Spinal cord (tissue), 10 donors: ENCODE measurements around the gene TSHR. TPM values are rescaled to one million over a fixed set of nuclear protein-coding genes. Genes with fewer than 3 reads are reported as not detected.

Experiments used
- DNase-seq, 6 donors: peaks; one replicate each; pipeline versions ENCODE4 v3.0.0 to v3.0.0-alpha.2; 2013 to 2015; ENCODE audit warnings: low spot score in 6 of 6, low read depth in 4 of 6
- H3K27ac ChIP-seq: one replicate; pipeline ENCODE4 v1.5.1; 2013; ENCODE audit warnings: low read depth, low read length, control low read depth
- H3K27me3 ChIP-seq: one replicate; pipeline ENCODE4 v1.6.1; 2013; ENCODE audit warnings: low read length; ENCODE audit not compliant: control insufficient read depth, insufficient read depth
- H3K36me3 ChIP-seq: one replicate; pipeline ENCODE4 v1.6.1; 2013; ENCODE audit warnings: low read length; ENCODE audit not compliant: control insufficient read depth, insufficient read depth
- H3K4me1 ChIP-seq: one replicate; pipeline ENCODE4 v1.6.1; 2013; ENCODE audit warnings: low read length; ENCODE audit not compliant: control insufficient read depth, insufficient read depth
- H3K4me3 ChIP-seq: one replicate; pipeline ENCODE4 v1.5.1; 2013; ENCODE audit warnings: low read depth, low read length, control low read depth
- H3K9me3 ChIP-seq: one replicate; pipeline ENCODE4 v1.6.1; 2013; ENCODE audit warnings: low read length; ENCODE audit not compliant: control insufficient read depth, insufficient read depth
- WGBS: methylation state at CpG from one replicate; pipeline ENCODE4 v1.1.5; 2013; ENCODE audit warnings: missing lambda C conversion rate; ENCODE audit not compliant: insufficient coverage; 5-methylcytosine and 5-hydroxymethylcytosine counted together
- polyA plus RNA-seq, 2 donors: library from polyadenylated mRNA; unstranded; fragments of 120-200 nt; gene quantifications; one replicate each; pipeline ENCODE4 v1.2.1, GENCODE V29; 2013; ENCODE audit not compliant: insufficient read length in 2 of 2
- total RNA-seq, 2 donors: library from RNA; depleted of rRNA in 1 of 2; stranded (reverse); fragments of 120-200 nt in 1 of 2; fragments of >200 nt in 1 of 2; gene quantifications; one replicate each; pipeline versions ENCODE4 v1.2.3 to v1.2.4, GENCODE V29; 2013 to 2014
- donor health status: healthy.

The TSHR gene
- total and polyA plus RNA-seq, 4 donors, result 3.3 to 6.5 (median 4.8) TPM

GRCh38 chr14:81172353-81172752, 216.9 kb downstream of the TSHR start:
- no peaks in the 10 kb centered on the region for H3K27me3 ChIP-seq
- no CpG with 5 or more reads among the region's 2 CpGs for WGBS
- no peaks in the 10 kb centered on the region for H3K36me3 ChIP-seq
- H3K4me1 ChIP-seq, result peaks cover 10% of the 10 kb centered on the region
- H3K9me3 ChIP-seq, result no peaks in the 10 kb centered on the region
- H3K4me3 ChIP-seq, result no peak overlapping the region
- no peak for DNase-seq
- H3K27ac ChIP-seq, result no peak overlapping the region

- Histone ChIP-seq H3K9me3 (no peaks in the 10 kb centered on the region), H3K27me3 (no peaks in the 10 kb centered on the region), H3K4me3 (no peak overlapping the region), H3K27ac (no peak overlapping the region), H3K36me3 (no peaks in the 10 kb centered on the region), H3K4me1 (peaks cover 10% of the 10 kb centered on the region)
- DNase-seq, result no peak
- WGBS, result 100% methylated on average over 1 of the region's 3 CpGs
Measured at GRCh38 chr14:81172881-81173280, 217.5 kb downstream of the TSHR start.

GRCh38 chr14:81176241-81176640, 220.8 kb downstream of the TSHR start:
- DNase-seq, result no peak
- H3K27me3 ChIP-seq, result no peaks in the 10 kb centered on the region
- no CpG with 5 or more reads among the region's 3 CpGs for WGBS
- no peaks in the 10 kb centered on the region for H3K36me3 ChIP-seq
- H3K4me3 ChIP-seq, result no peak overlapping the region
- no peak overlapping the region for H3K27ac ChIP-seq
- no peaks in the 10 kb centered on the region for H3K4me1 ChIP-seq
- H3K9me3 ChIP-seq, result no peaks in the 10 kb centered on the region

GRCh38 chr14:81177225-81177624, 221.8 kb downstream of the TSHR start:
- H3K4me1 ChIP-seq, result no peaks in the 10 kb centered on the region
- no peaks in the 10 kb centered on the region for H3K36me3 ChIP-seq
- DNase-seq, result peak in 1 of 6 donors; percentile 62
- no peaks in the 10 kb centered on the region for H3K27me3 ChIP-seq
- WGBS, result no CpG with 5 or more reads among the region's 1 CpG
- H3K27ac ChIP-seq, result no peak overlapping the region
- no peaks in the 10 kb centered on the region for H3K9me3 ChIP-seq
- H3K4me3 ChIP-seq, result no peak overlapping the region

GRCh38 chr14:81178063-81178462, 222.6 kb downstream of the TSHR start:
- Histone ChIP-seq H3K27ac (no peak overlapping the region), H3K27me3 (no peaks in the 10 kb centered on the region), H3K36me3 (no peaks in the 10 kb centered on the region), H3K9me3 (no peaks in the 10 kb centered on the region), H3K4me1 (no peaks in the 10 kb centered on the region), H3K4me3 (no peak overlapping the region)
- no peak for DNase-seq

GRCh38 chr14:81179631-81180030, 224.2 kb downstream of the TSHR start:
- no peaks in the 10 kb centered on the region for H3K4me1 ChIP-seq
- no peak overlapping the region for H3K4me3 ChIP-seq
- no peaks in the 10 kb centered on the region for H3K9me3 ChIP-seq
- no CpG with 5 or more reads among the region's 2 CpGs for WGBS
- no peak for DNase-seq
- H3K36me3 ChIP-seq, result no peaks in the 10 kb centered on the region
- no peaks in the 10 kb centered on the region for H3K27me3 ChIP-seq
- H3K27ac ChIP-seq, result no peak overlapping the region

- Histone ChIP-seq H3K27me3 (no peaks in the 10 kb centered on the region), H3K4me1 (no peaks in the 10 kb centered on the region), H3K4me3 (no peak overlapping the region), H3K36me3 (peaks cover 5% of the 10 kb centered on the region), H3K27ac (no peak overlapping the region), H3K9me3 (no peaks in the 10 kb centered on the region)
- no peak for DNase-seq
- WGBS, result 70% methylated on average over 2 of the region's 5 CpGs
Measured at GRCh38 chr14:81187832-81188522, 232.6 kb downstream of the TSHR start.

- Histone ChIP-seq H3K36me3 (peaks cover 23% of the 10 kb centered on the region), H3K4me3 (no peak overlapping the region), H3K9me3 (no peaks in the 10 kb centered on the region), H3K27ac (no peak overlapping the region), H3K4me1 (no peaks in the 10 kb centered on the region), H3K27me3 (no peaks in the 10 kb centered on the region)
- 100% methylated on average over 1 of the region's 2 CpGs for WGBS
- no peak for DNase-seq
Measured at GRCh38 chr14:81192594-81192993, 237.2 kb downstream of the TSHR start.

- H3K4me1 ChIP-seq, result no peaks in the 10 kb centered on the region
- H3K27ac ChIP-seq, result no peak overlapping the region
- WGBS, result no CpG with 5 or more reads among the region's 3 CpGs
- peaks cover 23% of the 10 kb centered on the region for H3K36me3 ChIP-seq
- H3K9me3 ChIP-seq, result no peaks in the 10 kb centered on the region
- no peak overlapping the region for H3K4me3 ChIP-seq
- no peaks in the 10 kb centered on the region for H3K27me3 ChIP-seq
- DNase-seq, result no peak
Measured at GRCh38 chr14:81193924-81194633, 238.7 kb downstream of the TSHR start.
